HG02885 (cell line): ENCODE data around the gene C1orf232.

Experiments
- ATAC-seq: cut with Tn5 transposase; IDR thresholded peaks from one replicate; pipeline ENCODE4 v1.9.1; 2021; ENCODE audit warnings: mild to moderate bottlenecking; ENCODE audit not compliant: unreplicated experiment, poor library complexity

The C1orf232 gene

GRCh38 chr1:26126321-26127084, 42.3 kb downstream of the C1orf232 start:
- peak; percentile 64 for ATAC-seq

- no peak for ATAC-seq
Observed at GRCh38 chr1:26125946-26126320, 42.8 kb downstream of the C1orf232 start.

- no peak for ATAC-seq
Observed at GRCh38 chr1:26125382-26125781, 43.4 kb downstream of the C1orf232 start.

- no peak for ATAC-seq
Observed at GRCh38 chr1:26124418-26125331, 44.1 kb downstream of the C1orf232 start.

- ATAC-seq, result no peak
Observed at GRCh38 chr1:26122988-26123973, 45.5 kb downstream of the C1orf232 start.

- ATAC-seq, result no peak
Observed at GRCh38 chr1:26121854-26122773, 46.6 kb downstream of the C1orf232 start.

GRCh38 chr1:26119892-26120608, 48.7 kb downstream of the C1orf232 start:
- no peak for ATAC-seq

GRCh38 chr1:26114165-26114927, 54.4 kb downstream of the C1orf232 start:
- no peak for ATAC-seq
